Measurements from ENCODE around the gene FRMD3. TPM values are rescaled to one million over a fixed set of nuclear protein-coding genes. Genes with fewer than 3 reads are reported as not detected.

FRMD3 gene
- total and polyA plus RNA-seq, 2 donors (not counting 3 experiments of a cell fraction or from before 2014, with no cell fraction given): 3.0 to 6.1 TPM

DNA sequence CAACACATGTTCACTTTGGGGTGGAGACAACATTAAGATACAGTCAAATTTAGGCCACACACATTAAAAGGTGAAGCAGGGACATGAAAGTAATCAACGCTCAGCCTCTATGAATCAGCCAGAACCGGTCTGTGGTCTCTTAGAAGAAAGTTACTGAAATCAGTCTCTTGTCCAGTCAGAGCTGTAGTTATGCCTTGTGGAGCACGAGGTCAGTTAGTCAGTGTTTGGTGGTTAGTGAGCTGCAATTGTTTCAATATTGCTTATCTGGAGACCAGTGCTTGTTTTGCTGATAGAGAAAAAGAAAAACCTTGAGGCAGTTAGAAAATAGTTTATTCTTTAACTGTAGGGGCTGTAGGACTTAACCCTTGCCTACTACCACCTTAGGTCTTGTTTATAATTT is 317.5 kb downstream of the FRMD3 start:
- TF ChIP-seq, protein P1, sequence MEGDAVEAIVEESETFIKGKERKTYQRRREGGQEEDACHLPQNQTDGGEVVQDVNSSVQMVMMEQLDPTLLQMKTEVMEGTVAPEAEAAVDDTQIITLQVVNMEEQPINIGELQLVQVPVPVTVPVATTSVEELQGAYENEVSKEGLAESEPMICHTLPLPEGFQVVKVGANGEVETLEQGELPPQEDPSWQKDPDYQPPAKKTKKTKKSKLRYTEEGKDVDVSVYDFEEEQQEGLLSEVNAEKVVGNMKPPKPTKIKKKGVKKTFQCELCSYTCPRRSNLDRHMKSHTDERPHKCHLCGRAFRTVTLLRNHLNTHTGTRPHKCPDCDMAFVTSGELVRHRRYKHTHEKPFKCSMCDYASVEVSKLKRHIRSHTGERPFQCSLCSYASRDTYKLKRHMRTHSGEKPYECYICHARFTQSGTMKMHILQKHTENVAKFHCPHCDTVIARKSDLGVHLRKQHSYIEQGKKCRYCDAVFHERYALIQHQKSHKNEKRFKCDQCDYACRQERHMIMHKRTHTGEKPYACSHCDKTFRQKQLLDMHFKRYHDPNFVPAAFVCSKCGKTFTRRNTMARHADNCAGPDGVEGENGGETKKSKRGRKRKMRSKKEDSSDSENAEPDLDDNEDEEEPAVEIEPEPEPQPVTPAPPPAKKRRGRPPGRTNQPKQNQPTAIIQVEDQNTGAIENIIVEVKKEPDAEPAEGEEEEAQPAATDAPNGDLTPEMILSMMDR (IDR thresholded peaks at IDR 0.05; ENCODE audit: extremely low read depth in 1 of 2, insufficient read depth in 1 of 2, low read depth in 1 of 2, low read length in 2 of 2): no peak
- no peak for TF ChIP-seq POLR2A (IDR thresholded peaks at IDR 0.05; ENCODE audit: low read depth, low read length)
- peak; percentile 41 for TF ChIP-seq POLR2AphosphoS5 (IDR thresholded peaks at IDR 0.05; ENCODE audit: insufficient read depth, low read depth, low read length)
- peak; percentile 39 for TF ChIP-seq FOS (IDR thresholded peaks at IDR 0.05; ENCODE audit: borderline replicate concordance, insufficient read depth, low read length)
- TF ChIP-seq JUN (IDR thresholded peaks at IDR 0.05; ENCODE audit: borderline replicate concordance, insufficient read depth, insufficient read length, low read depth): no peak
- TF ChIP-seq, protein P2, sequence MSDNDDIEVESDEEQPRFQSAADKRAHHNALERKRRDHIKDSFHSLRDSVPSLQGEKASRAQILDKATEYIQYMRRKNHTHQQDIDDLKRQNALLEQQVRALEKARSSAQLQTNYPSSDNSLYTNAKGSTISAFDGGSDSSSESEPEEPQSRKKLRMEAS (IDR thresholded peaks at IDR 0.05; ENCODE audit: insufficient read depth, insufficient read length): peak; percentile 40
- TF ChIP-seq EZH2 (IDR thresholded peaks at IDR 0.05; ENCODE audit: borderline replicate concordance, low read depth, low read length, severe bottlenecking): no peak
- TF ChIP-seq MYC (IDR thresholded peaks at IDR 0.05; ENCODE audit: low read depth, low read length): no peak
- peak; percentile 58 for TF ChIP-seq GATA2 (IDR thresholded peaks at IDR 0.05; ENCODE audit: insufficient read depth, insufficient read length, low read depth, low read length)
- Histone ChIP-seq H3K36me3 (ENCODE audit: control insufficient read depth in 2 of 2, extremely low read depth in 1 of 2, insufficient read depth in 2 of 2, low read length in 2 of 2) (no peaks in the 10 kb centered on the region), H3K27ac (ENCODE audit: insufficient read depth, low read depth, low read length) (peak overlapping the region; percentile 66), H3K4me3 (replicated peaks in 1 of 3; ENCODE audit: insufficient read depth in 1 of 3, low read depth in 1 of 3, low read length in 3 of 3) (no peak overlapping the region), H3K4me1 (ENCODE audit: control insufficient read depth, extremely low read depth, insufficient read depth, low read length) (peaks cover 23% of the 10 kb centered on the region), H3K27me3 (ENCODE audit: control insufficient read depth in 2 of 2, insufficient read depth in 2 of 2, low read length in 2 of 2) (no peaks in the 10 kb centered on the region), H3K9me3 (replicated peaks; ENCODE audit: control insufficient read depth, insufficient read depth, low read length) (no peaks in the 10 kb centered on the region), H3K9me1 (replicated peaks; ENCODE audit: control insufficient read depth, extremely low read depth, insufficient read depth, low read length) (no peaks in the 10 kb centered on the region), H3K4me2 (ENCODE audit: insufficient read depth, low read length) (peak overlapping the region; percentile 85), H2AFZ (ENCODE audit: low read depth, low read length) (peak overlapping the region; percentile 31), H3K9ac (replicated peaks; ENCODE audit: extremely low read depth, insufficient read depth, low read length) (peak overlapping the region; percentile 24), H4K20me1 (replicated peaks; ENCODE audit: control insufficient read depth, extremely low read depth, insufficient read depth, low read length) (no peaks in the 10 kb centered on the region), H3K79me2 (ENCODE audit: control insufficient read depth, insufficient read depth, low read length) (no peaks in the 10 kb centered on the region)
- DNase-seq (ENCODE audit: low read depth, low spot score) (peak; percentile 85), FAIRE-seq (peak; percentile 91)
- intact Hi-C loops (cut with micrococcal nuclease): loop anchor here (2.0 kb wide), 1 partner anchor 60 kb away; no protein-coding TSS in a partner anchor
- CTCF ChIA-PET: interaction anchor here (1.1 to 3.7 kb wide), 14 partner anchors 13 to 428 kb away, joined by 3 to 267 read pairs (median 12); partner anchors contain the start of gene FRMD3
- POLR2A ChIA-PET: no interaction called here
- no TSS peak for BruUV-seq (replicated peaks)
- dilution Hi-C loops (cut with MboI; ENCODE audit: extremely low pct_ligation_motif_present, low sequenced_read_pairs): no loop called here

Measured in endothelial cell of umbilical vein (primary cell).